GM19452 (cell line): Measurements from ENCODE around the gene ERLEC1.
A peak's percentile ranks its signal among the peaks of the same experiment; 100 is the strongest.
"Not testable (repeated sequence)": the region's sequence is repeated elsewhere in the genome, so short reads cannot be mapped to it uniquely, and the experiment has no call there.

Source experiments
- ATAC-seq: cut with Tn5 transposase; IDR thresholded peaks from one replicate; pipeline ENCODE4 v1.9.1; 2021; ENCODE audit not compliant: unreplicated experiment

ERLEC1 gene

DNA sequence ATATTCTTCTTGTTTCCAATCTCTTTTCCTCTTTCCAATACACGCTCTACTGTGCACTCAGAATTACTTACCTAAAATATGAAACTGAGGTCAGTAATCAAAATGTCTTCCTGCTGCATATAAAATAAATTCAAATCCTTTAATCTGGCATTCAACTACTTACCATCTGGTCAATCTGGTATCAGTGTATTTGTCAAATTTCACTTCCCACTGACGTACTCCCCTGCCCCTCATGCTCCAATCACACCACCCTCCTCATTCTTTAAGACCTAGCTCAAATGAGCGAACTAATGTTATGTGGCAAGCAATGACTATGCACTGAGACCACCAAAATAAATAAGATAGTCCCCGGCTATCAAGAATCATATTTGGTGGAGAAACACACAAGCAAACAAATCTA is 6.8 kb upstream of the ERLEC1 start:
- no peak for ATAC-seq

DNA sequence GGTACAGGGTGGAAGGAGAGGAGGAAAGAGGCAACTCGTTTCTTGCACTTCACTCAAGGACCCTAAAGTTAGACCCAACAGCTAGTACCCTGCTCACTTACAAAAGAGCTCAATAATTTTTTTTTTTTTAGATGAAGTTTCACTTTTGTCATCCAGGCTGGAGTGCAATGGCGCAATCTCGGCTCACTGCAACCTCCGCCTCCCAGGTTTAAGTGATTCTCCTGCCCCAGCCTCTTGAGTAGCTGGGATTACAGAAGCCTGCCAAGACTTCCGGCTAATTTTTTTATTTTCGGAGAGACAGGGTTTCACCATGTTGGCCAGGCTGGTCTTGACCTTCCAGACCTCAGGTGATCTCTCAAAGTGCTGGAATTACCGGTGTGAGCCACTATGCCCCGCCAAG is 4.2 kb upstream of the ERLEC1 start:
- no peak for ATAC-seq

DNA sequence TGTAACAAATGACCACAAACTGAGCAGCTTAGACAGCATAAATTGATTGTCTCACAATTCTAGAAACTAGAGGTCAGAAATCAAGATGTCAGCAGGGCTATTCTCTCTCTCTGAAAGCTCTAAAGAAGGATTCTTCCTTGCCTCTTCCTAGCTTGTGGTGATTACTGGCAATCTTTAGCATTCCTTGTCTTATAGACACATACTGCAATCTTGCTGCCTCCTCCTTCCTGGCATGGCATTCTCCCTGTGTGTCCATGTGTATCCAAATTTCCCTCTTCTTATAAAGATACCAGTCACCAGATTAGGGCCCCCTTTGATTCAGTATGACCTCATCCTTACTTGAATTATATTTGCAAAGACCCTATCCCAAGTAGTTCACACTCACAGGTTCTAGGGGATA is 2.4 kb upstream of the ERLEC1 start:
- no peak for ATAC-seq

DNA sequence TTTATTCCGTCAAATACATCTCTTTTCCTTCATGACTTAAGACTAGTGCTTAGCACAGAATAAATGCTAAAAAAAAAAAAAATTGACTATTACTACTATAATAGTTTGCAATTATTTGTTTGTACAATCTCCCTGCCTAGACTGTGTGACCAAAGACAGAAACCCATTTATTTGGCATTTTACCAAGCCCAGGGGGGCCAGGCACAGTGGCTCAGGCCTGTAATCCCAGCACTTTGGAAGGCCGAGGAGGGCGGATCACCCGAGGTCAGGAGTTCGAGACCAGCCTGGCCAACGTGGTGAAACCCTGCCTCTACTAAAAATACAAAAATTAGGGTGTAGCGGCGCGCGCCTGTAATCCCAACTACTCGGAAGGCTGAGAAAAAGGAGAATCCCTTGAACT is 1.5 kb upstream of the ERLEC1 start:
- no peak for ATAC-seq

DNA sequence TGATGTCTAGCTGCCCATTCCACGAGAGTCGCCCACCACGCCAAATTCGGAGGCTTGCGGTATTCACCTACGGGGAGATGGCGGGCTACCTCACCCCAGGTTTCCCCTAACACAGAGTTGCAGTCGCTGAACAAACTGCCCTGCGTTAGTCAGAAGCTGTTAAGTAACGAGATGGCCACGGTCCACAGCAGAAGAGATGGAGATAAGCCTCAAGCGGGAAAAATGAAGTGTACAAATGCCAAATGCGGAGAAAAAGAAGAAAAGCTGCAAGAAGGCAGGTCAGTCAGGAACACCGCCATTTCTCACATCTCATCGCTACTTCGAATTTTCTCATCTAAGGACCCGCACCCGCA is 516 bp upstream of the ERLEC1 start:
- peak; percentile 8 for ATAC-seq

DNA sequence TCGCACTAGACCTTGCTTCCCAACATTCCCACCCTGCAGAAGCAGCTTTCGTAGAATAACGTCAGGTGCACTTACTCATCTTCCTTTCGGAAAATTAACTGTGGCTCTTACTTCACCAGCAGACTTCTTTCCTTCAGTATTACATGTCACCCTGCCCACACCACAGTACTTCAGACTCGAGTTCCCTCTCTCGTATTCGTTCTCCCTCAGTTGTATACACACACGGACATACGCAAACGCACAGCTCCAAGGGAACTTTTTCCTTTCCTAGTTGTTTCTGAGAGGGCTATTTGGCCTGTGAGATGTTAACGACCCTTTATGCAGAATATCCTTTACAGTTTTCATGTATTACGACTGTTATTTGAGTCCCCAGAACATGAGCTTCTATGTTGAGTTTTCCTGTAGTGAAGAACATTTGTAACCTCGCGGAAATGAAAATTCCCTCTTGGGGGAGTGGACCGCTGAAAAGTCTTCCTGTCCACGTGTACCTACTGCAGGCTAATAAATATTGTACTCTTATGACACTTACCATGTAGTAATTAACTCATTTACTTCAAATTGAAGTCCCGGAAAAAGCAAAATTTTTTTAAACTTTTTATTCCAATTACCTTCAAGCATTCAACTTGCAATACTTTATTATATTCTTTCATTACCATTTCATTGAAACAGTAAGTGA is 908 bp downstream of the ERLEC1 start:
- ATAC-seq = no peak

DNA sequence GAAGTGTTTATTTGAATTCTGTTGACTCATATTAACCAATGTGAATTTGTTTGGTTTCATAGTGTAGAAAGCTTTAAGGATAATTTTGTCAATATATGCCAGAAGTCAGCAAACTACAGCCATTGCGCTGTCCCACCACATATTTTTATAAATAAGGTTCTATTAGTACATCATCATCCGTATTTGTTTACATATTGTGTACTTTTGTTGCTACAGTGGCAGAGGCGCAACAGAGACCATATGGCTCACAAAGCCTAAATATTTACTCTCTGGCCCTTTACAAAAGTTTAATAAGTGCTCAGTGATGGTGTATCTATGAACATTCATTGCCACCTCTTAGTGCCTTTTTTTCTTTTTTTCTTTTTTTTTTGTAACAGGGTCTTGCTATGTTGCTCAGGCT is 6.4 kb downstream of the ERLEC1 start:
- ATAC-seq = no peak

DNA sequence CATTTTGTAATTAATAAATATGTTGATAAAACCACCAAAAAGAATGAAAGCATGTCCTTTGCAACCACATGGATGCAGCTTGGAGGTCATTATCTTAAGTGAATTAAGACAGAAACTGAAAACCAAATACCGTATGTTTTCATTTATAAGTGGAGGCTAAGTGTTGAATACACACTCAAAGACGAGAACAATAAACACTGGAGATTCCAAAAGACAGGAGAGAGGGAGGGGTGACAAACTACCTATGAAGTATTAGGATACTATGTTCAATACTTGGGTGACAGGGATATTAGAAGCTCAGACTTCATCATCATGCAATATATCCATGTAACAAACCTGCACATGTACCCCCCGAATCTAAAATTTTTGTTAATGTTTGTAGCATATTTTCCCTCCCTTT is 7.0 kb downstream of the ERLEC1 start:
- ATAC-seq = no peak

DNA sequence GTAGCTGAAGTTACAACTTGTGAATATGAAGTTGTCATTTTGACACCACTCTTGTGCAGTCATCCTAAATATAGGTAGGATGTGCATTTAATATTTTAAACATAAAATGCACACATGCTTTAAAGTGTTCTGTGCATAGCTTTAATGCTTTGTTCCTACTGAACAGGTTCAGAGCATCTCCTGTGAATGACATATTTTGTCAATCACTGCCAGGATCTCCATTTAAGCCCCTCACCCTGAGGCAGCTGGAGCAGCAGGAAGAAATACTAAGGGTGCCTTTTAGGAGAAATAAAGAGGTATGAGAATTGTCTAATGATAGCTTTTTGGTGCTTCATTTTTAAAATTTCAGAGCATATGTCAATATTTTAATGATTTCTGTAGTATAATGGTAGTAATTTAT is 14.7 kb downstream of the ERLEC1 start:
- no peak for ATAC-seq

DNA sequence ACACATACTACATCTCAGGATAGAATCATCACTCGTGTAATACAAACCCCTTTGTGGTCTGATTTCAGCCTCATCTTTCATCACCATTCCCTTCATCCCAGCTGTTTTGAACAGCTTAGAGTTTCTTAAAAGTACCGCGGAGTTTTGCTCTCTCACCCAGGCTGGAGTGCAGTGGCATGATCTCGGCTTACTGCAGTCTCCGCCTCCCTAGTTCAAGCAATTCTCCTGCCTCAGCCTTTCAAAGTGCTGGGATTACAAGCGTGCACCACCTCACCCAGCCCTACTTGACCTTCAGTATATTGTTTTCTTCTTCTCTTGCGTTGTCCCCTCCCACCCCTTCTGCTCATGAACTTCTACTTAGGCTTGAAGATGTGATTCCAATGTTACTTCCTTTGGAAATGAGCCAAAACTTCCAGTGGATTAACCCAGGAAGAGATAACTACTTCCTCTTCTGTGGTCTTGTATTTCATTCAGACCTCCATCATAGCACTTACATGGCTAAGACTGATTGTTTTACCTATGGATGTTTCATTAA is 15.8 kb downstream of the ERLEC1 start:
- ATAC-seq = no peak

DNA sequence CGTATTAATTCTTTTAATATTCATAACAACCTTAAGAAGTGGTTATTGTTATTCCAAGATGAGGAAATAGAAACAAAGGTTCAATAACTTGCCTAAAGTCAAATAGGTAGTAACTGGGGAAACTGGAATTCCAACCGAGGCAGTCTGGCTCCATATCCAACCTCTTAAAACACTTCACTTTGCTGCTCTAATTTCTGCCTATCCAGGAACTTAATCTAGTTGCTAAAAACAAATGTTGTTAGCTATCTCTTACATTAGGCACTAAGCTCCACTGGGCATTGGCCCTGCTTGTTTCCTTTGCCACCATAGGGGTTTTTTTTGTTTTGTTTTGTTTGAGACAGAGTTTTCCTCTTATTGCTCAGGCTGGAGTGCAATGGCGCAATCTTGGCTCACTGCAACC is 24.8 kb downstream of the ERLEC1 start:
- no peak for ATAC-seq

DNA sequence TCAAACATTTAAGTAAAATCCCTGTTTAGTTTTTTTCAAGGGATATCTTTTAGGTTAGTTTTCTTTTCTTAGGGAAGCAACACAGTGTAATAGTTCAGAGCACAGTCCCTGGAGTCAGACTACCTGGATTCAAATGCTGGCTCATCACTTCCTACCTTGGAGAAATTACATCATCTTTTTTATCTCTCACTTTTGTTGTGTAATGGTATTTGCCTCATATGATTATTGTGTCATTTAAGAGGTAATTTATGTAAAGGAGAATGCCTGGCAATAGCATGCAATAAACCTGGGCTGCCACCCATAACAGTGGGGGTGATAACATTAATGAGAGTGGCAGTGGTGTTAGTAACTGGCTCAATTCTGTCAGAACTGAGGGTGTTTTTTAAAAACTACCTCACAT is 26.3 kb downstream of the ERLEC1 start:
- ATAC-seq = no peak

DNA sequence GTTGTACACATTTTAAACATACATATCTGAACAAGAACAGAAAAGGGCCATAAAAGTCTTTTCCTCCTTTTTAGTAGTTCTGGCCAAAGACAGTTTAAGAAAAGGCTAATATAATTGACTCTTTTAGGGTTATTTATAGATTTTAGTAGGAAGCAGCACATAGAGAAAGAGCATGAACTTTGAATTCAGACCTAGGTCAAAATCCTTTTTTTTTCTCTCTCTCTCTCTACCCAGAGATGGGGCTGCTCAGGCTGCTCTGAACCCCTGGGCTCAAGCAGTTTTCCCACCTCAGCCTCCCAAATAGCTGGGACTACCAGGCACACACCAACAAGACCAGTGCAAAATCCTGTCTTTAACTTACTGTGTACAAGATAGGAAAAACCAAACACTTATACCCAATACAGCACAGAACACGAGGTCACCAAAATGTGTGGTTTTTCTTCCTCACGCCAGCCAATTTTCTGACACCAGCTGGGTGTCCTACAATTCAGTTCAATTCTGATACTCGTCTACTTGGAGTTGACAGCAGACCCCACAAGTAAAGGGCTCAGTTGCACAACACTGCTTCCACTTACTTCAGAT is 32.1 kb downstream of the ERLEC1 start:
- no peak for ATAC-seq

DNA sequence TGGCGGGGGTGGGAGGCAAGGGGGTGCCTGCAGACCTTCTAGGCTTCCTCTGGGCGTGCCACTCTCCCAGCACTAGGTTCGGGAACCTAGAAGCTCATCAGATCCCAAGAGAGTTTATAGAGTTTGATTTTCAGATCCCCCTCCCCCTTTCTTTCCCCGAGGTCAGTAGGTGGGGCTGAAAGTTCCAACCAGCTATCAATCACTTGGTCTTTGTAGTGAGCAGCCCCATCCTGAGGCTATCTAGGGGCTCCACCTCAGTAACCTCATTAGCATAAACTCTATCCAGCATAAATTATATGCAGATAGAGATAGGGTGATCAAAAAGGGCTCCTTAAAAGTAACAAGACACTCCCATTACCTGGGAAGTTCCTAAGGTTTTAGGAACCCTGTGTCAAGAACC is 32.8 kb downstream of the ERLEC1 start:
- no peak for ATAC-seq

DNA sequence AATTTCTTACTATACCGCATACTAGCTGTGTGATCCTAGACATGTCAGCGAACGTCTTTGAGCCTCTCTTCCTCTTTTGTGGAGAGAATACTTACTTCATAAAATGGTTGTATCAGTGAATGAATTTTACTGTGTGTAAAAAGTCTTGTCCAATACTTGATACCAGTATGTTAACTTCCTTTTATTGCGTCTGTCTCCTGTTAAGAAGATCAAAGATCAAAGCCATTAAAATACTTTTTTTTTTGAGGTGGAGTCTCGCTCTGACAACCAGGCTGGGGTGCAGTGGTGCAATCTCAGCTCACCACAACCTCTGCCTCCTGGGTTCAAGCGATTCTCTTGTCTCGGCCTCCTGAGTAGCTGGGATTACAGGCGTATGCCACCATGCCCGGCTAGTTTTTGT is 33.2 kb downstream of the ERLEC1 start:
- ATAC-seq = no peak

DNA sequence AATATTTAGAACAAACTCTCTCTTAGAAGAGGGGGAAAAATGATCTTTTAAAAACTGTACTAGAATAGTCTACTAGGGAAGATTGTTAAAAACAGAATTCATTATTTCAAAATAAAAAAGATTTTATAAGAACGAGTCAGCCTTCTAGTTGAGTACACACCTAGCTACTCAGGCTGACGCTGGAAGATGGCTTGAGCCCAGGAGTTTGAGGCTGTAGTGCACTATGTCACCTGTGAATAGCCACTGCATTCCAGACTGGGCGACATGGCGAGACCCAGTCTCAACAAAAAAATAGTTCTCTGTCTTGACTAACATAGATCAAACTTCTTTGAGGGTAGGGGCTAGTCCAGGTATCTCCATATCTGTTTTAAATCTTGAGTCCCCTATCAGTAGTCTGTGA is 33.9 kb downstream of the ERLEC1 start:
- ATAC-seq = no peak

DNA sequence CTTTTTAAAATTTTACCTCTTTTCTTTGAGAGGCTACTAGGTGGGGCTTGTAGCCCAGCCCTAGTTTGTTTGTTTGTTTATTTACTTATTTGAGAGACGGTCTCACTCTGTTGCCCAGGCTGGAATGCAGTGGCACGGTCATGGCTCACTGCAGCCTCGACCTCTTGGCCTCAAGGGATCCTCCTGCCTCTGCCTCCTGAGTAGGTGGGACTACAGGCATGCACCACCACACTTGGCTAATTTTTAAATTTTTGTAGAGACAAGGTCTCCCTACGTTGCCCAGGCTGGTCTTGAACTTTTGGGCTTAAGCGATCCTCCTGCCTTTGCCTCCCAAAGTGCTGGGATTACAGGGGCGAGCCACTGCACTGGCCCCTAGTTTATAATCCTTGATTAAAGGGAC is 35.0 kb downstream of the ERLEC1 start:
- ATAC-seq = no peak

DNA sequence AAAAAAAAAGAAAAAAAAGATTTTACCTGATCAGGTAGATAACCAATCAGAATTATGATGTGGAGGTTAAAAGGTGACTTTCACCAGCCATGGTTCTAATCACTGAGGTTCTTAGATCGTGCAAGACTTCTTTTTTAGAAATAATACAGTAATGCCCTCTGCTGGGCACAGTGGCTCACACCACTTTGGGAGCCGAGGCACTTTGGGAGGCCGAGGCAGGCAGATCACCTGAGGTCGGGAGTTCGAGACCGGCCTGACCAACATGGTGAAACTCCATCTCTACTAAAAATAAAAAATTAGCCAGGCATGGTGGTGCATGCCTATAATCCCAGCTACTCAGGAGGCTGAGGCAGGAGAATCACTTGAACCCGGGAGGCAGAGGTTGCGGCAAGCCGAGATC is 36.8 kb downstream of the ERLEC1 start:
- ATAC-seq = not testable (repeated sequence)

DNA sequence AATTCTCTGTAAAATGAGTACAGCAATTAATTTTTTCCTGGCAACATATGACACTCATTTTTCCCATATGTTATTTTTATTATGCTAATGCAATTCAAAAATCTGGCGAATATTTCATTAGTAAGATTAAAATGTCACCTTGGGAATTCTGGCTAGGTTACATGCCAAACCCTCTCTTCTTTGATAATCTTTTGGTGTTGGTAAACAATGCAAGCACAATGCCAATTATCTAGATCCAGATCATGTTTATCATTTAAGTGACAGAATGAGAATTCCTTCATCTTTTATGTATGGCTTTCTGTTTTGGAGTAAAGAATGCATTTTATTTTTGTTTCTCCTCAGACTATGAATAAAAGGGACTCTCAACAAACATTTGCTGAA is 39.2 kb downstream of the ERLEC1 start:
- ATAC-seq = no peak

DNA sequence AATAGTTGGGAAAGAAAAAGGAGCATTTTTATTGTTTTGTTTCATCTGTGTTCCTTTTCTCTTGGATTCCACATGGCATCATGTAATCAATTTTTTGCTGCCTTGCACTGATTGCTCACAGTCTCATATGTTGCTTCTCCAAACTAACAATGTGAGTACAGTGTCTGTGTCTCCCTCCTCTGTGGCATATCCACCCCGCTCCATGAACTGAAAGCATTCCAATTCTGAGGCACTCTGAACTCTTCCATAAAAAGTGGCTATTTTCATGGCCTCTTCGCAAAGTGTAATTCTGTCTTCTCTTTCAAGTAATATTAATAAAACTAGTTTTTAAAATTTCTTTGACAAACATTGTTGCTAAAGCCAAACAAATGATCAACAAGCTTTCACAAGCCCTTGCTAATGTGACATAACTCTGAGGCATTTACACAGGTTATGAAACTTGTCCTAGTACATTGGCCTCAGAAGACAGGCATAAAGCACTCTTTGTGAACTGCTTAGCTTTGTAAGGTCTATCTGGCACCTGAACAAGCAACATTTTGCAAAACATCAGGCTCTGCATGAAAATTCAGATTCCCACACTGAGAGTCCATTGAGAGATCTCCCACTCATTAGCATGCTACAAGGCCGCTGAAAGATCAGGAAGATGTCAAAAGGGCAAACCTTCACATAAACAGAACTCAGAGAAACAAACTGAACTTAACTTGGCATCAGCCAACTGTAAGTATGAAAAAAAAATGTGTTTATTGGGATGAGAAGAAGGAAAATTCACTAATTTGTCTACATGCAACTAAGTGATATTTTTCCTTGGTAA is 39.9 kb downstream of the ERLEC1 start:
- ATAC-seq = no peak

DNA sequence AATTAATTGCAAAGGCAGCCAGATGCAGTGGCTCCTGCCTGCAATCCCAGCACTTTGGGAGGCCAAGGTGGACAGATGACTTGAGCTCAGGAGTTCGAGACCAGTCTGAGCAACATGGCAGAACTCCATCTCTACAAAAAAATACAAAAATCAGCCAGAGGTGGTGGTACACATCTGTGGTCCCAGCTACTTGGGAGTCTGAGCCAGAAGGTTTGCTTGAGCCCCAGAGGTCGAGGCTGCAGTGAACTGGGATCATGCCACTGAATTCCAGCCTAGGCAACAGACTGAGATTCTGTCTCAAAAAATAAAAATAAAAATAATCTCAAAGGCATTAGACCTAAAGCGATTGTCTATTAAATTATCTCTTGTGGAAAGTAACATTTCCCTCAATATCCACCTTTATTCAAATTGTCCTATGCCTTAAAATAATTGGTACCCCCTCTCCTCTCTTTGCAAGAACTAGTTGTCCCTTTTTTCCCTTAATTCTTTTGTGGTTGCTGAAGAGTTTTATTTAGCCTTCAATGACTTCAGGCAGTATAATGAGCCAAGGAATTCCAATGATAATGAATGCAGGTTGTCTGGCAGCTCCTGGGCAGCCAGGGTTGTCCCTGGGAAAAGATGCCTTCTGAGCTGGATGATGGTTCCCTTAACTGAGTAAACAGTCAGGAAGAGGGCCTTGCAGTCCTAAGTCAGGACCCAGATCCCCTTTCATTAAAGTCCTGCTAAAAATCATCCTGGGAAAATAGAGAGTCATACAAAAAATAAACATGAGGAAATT is 40.7 kb downstream of the ERLEC1 start:
- no peak for ATAC-seq

DNA sequence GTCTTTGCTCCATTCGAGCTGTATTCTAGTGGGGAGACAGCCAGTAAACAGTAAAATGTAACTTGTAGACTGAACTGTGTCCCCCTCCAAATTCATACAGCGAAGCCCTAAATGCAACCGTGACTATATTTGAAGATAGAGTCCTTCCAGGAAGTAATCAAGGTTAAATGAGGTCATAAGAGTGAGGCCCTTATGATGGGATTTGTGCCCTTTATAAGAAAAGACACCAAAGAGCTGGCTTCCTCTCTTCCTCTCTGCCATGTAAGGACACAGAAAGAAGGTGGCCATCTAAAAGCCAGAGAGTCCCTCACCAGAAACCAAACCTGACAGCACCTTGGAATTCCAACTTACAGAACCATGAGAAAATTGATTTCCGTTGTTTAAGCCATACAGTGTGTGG is 41.5 kb downstream of the ERLEC1 start:
- ATAC-seq = no peak
